Fibroblast of the aortic adventitia (primary cell): ENCODE results near the gene HVCN1. TPM values are rescaled to one million over a fixed set of nuclear protein-coding genes. Genes with fewer than 3 reads are reported as not detected.

Experiments
- DNase-seq: peaks from one replicate; pipeline ENCODE4 v3.0.0-alpha.2; 2010; ENCODE audit warnings: low read depth
- H3K4me3 ChIP-seq: 2 replicates; pipeline ENCODE4 v1.5.1; 2011; ENCODE audit warnings: low read depth, mild to moderate bottlenecking, control low read depth, low read length, moderate library complexity
- total RNA-seq: library from RNA; depleted of rRNA; stranded (reverse); fragments of >200 nt; gene quantifications from 2 replicates; pipeline ENCODE4 v1.2.3, GENCODE V29; 2012; ENCODE audit warnings: low replicate concordance
- TF ChIP-seq, protein P1 (sequence below): IDR thresholded peaks from 2 replicates; pipeline ENCODE4 v1.5.1; 2011; ENCODE audit warnings: mild to moderate bottlenecking, low read length, control low read depth, inconsistent platforms; ENCODE audit not compliant: insufficient read depth

The HVCN1 gene
- total RNA-seq, 1 donor, result 2.6 TPM

DNA sequence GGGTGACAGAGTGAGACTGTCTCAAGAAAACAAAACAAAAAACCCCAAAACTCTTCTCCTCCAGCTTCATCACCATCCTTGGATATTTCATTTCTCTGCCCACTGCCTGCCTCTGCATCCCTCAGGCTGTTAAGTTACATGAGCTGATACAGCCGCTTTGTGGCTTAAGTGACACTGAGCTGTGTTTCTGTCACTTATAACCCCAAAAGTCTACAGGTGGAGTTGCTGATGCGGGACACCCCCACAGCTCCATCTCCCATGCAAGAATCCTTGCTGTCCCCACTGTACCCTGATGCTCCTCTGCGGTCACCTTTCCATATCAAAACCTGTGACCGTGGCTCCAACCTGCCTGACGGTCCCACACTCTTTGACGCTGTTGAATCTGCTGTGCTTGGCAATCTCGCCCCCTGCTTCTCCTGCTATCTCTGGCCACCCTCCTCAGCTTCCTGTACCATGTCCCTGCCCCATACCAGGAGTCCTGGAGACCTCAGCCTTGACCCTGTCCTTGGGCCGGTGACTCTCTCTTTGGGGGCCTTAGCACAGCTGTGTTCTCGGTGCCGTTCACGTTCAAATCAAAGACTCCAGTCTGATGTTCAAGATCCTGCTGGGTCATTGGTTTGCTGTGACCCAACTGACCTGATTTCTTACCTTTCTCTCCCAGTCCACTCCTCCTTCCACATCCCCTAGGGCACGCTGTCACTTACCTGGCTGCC lies 20.3 kb downstream of the HVCN1 start:
- TF ChIP-seq, protein P1, sequence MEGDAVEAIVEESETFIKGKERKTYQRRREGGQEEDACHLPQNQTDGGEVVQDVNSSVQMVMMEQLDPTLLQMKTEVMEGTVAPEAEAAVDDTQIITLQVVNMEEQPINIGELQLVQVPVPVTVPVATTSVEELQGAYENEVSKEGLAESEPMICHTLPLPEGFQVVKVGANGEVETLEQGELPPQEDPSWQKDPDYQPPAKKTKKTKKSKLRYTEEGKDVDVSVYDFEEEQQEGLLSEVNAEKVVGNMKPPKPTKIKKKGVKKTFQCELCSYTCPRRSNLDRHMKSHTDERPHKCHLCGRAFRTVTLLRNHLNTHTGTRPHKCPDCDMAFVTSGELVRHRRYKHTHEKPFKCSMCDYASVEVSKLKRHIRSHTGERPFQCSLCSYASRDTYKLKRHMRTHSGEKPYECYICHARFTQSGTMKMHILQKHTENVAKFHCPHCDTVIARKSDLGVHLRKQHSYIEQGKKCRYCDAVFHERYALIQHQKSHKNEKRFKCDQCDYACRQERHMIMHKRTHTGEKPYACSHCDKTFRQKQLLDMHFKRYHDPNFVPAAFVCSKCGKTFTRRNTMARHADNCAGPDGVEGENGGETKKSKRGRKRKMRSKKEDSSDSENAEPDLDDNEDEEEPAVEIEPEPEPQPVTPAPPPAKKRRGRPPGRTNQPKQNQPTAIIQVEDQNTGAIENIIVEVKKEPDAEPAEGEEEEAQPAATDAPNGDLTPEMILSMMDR, result no peak
- no peak for DNase-seq

DNA sequence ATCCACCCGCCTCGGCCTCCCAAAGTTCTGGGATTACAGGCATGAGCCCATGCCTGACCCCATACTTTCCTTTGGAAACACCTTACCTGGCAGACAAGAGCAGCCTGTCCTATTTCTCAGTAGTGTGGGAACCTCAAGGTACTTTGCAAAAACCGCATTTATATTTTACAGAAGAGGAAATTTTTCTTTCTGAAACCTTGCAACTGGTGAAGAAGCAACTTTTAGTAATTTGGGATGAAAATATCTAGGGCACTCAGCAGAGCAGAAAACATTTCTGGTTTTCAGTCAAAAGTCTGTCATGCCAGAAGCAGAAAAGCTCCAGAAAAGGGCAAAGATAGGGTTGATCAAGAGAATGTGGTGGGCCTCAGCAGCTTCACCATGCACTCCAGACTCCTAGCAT lies 21.2 kb downstream of the HVCN1 start:
- no peak for DNase-seq
- TF ChIP-seq, protein P1, result no peak

More for the DNA sequence above, 20.3 kb downstream of the HVCN1 start:
- H3K4me3 ChIP-seq, result no peak overlapping the region

DNA sequence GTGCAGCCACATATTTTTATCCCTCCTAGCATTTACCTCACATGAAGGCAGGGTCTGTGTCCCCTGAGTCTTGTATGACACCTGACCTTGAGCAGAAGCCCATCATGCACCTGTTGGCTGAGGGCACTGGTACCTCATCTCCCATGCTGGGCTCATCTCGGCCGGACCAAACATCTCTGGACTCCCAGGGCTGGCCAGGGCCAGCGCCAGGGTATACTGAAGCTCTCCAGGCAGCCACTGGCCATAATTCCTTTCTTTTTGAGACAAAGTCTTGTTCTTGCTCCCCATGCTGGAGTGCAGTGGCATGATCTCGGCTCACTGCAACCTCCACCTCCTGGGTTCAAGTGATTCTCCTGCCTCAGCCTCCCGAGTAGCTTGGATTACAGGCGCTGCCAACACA lies 22.0 kb downstream of the HVCN1 start:
- DNase-seq, result no peak
- TF ChIP-seq, protein P1, result no peak
- no peak overlapping the region for H3K4me3 ChIP-seq

More for the DNA sequence above, 21.2 kb downstream of the HVCN1 start:
- H3K4me3 ChIP-seq, result no peak overlapping the region

DNA sequence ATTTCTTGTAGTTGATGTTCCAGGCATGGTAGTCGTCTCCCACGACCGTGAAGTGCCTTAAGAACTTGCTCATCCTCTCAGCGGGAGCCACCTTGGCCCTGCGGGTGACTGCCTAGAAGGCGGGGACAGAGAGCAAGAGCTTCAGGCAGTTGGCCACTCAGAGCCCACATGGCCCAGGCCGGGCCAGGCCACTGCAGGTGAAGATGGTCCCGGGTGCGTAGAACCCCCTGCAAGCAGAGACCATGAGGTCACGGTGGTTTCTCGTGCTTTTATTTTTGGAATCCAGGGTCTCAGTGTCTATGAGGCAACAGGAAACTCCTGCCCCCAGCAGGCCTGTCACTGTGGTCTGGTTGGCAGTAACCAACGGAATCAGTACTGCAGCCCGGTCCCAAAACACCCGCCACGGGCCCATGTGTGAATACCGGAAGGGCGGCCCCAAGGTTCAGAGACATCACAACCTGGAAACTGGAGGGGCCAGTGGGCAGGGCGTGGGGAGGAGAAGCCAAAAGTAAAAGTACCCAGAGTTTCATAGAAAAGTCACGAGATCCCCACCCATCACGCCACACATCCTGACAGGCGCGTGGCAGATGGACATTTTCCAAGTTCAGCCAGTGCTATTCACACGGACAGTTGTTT lies 27.5 kb downstream of the HVCN1 start:
- TF ChIP-seq, protein P1, result no peak
- no peak for DNase-seq
- H3K4me3 ChIP-seq, result no peak overlapping the region

DNA sequence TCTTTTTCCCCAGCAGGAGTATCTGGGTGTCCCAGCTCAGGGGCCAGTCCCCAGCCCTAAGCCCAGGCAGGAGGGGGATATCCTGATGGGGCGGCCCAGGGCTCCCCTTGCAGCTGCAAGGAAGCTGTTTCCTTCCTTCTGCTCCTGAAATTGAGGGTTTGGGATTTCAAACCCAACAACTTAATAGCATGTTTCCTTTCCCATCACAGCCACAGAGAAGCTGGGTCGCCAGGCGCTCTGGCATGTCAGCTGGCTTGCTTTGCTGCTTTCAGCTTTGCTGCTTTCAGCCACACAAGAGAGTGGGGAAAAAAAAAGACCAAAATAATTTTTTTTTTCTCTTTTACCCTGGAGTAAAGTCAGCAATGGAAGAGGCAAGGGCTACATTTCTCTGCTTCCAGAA lies 30.0 kb downstream of the HVCN1 start:
- no peak for DNase-seq
- H3K4me3 ChIP-seq, result no peak overlapping the region
- TF ChIP-seq, protein P1, result no peak

DNA sequence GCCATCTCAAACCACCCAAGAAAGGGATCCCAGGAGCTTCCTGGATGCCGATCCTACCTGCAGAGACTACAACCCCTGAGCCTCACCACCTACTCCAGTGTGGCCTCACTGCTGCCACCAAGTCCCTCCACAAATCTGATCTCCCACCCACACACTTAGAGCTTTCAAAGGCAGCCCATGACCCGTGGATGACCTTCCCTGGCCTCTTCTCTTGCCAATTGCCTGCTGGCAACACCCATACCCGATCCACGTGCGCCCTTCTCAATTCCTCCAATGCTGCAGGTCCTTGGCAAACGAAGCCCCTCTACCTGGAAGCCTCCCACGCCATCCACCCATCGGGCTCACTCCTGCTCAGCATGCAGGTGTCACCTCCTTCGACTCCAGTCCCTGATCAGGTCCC lies 30.7 kb downstream of the HVCN1 start:
- TF ChIP-seq, protein P1, result no peak
- H3K4me3 ChIP-seq, result no peak overlapping the region
- DNase-seq, result no peak
